ENCODE data around the gene ABTB2.
A peak's percentile ranks its signal among the peaks of the same experiment; 100 is the strongest.

Gene ABTB2

GRCh38 chr11:34270711-34271110 lies 87.1 kb downstream of the ABTB2 start:
- DNase-seq (ENCODE audit: low read depth in 2 of 2), result no peak
- no peak for TF ChIP-seq CTCF (IDR thresholded peaks at IDR 0.05; ENCODE audit: low read depth, low read length)
- H3K4me3 ChIP-seq (replicated peaks in 1 of 2; ENCODE audit: low read depth in 2 of 2, low read length in 2 of 2), result no peak overlapping the region

- no peak for TF ChIP-seq CTCF (IDR thresholded peaks at IDR 0.05; ENCODE audit: low read depth, low read length)
- DNase-seq (ENCODE audit: low read depth in 2 of 2), result no peak
- no peak overlapping the region for H3K4me3 ChIP-seq (replicated peaks in 1 of 2; ENCODE audit: low read depth in 2 of 2, low read length in 2 of 2)
Observed at GRCh38 chr11:34269694-34270245, 88.0 kb downstream of the ABTB2 start.

GRCh38 chr11:34268906-34269430 lies 88.8 kb downstream of the ABTB2 start:
- no peak for DNase-seq (ENCODE audit: low read depth in 2 of 2)
- TF ChIP-seq CTCF (IDR thresholded peaks at IDR 0.05; ENCODE audit: low read depth, low read length), result no peak
- H3K4me3 ChIP-seq (replicated peaks in 1 of 2; ENCODE audit: low read depth in 2 of 2, low read length in 2 of 2), result no peak overlapping the region

- no peak for TF ChIP-seq CTCF (IDR thresholded peaks at IDR 0.05; ENCODE audit: low read depth, low read length)
Observed at GRCh38 chr11:34267417-34267816, 90.4 kb downstream of the ABTB2 start.

GRCh38 chr11:34267013-34267412 lies 90.8 kb downstream of the ABTB2 start:
- H3K4me3 ChIP-seq (replicated peaks in 1 of 2; ENCODE audit: low read depth in 2 of 2, low read length in 2 of 2), result no peak overlapping the region
- DNase-seq (ENCODE audit: low read depth in 2 of 2), result peak in 1 of 2 donors; percentile 33
- TF ChIP-seq CTCF (IDR thresholded peaks at IDR 0.05; ENCODE audit: low read depth, low read length), result no peak

More at GRCh38 chr11:34267417-34267816, 90.4 kb downstream of the ABTB2 start:
- DNase-seq (ENCODE audit: low read depth in 2 of 2), result no peak
- H3K4me3 ChIP-seq (replicated peaks in 1 of 2; ENCODE audit: low read depth in 2 of 2, low read length in 2 of 2), result no peak overlapping the region

- DNase-seq (ENCODE audit: low read depth in 2 of 2), result peak; percentile 90 to 95
- TF ChIP-seq CTCF (IDR thresholded peaks at IDR 0.05; ENCODE audit: low read depth, low read length), result no peak
- H3K4me3 ChIP-seq (replicated peaks in 1 of 2; ENCODE audit: low read depth in 2 of 2, low read length in 2 of 2), result no peak overlapping the region
Observed at GRCh38 chr11:34266090-34266912, 91.5 kb downstream of the ABTB2 start.
